GM13977 (cell line): ENCODE measurements around the gene ZNF611.
A peak's percentile ranks its signal among the peaks of the same experiment; 100 is the strongest.
"Not testable (repeated sequence)": the region's sequence is repeated elsewhere in the genome, so short reads cannot be mapped to it uniquely, and the experiment has no call there.

ENCODE experiments used
- DNase-seq: peaks from one replicate; pipeline ENCODE4 v3.0.0; 2012; ENCODE audit warnings: low spot score
- in situ Hi-C: fragments of 300-500 bp; cut with MboI; formaldehyde crosslinking; loops from one replicate; pipeline ENCODE4 v1.12.0; 2022; ENCODE audit warnings: low sequenced_read_pairs, low pct_unique_long_range_greater_than_20kb, mixed read lengths, inconsistent platforms; ENCODE audit not compliant: unreplicated experiment
- TF ChIP-seq, protein P1 (sequence below): IDR thresholded peaks from 2 replicates; pipeline ENCODE4 v1.5.1; 2012; ENCODE audit warnings: mild to moderate bottlenecking, control low read depth; ENCODE audit not compliant: insufficient read depth; ENCODE audit errors: extremely low read depth, missing control alignments

ZNF611 gene

GRCh38 chr19:52742516-52742915 is 7.7 kb upstream of the ZNF611 start:
- DNase-seq, result no peak
- TF ChIP-seq, protein P1, sequence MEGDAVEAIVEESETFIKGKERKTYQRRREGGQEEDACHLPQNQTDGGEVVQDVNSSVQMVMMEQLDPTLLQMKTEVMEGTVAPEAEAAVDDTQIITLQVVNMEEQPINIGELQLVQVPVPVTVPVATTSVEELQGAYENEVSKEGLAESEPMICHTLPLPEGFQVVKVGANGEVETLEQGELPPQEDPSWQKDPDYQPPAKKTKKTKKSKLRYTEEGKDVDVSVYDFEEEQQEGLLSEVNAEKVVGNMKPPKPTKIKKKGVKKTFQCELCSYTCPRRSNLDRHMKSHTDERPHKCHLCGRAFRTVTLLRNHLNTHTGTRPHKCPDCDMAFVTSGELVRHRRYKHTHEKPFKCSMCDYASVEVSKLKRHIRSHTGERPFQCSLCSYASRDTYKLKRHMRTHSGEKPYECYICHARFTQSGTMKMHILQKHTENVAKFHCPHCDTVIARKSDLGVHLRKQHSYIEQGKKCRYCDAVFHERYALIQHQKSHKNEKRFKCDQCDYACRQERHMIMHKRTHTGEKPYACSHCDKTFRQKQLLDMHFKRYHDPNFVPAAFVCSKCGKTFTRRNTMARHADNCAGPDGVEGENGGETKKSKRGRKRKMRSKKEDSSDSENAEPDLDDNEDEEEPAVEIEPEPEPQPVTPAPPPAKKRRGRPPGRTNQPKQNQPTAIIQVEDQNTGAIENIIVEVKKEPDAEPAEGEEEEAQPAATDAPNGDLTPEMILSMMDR, result no peak
- in situ Hi-C loops, result no loop called here

GRCh38 chr19:52741951-52742485 is 7.2 kb upstream of the ZNF611 start:
- in situ Hi-C loops, result no loop called here
- TF ChIP-seq, protein P1, result no peak

GRCh38 chr19:52741371-52741770 is 6.5 kb upstream of the ZNF611 start:
- in situ Hi-C loops, DNase-seq: not testable (repeated sequence)

More at GRCh38 chr19:52741951-52742485, 7.2 kb upstream of the ZNF611 start:
- DNase-seq, result no peak

- no peak for DNase-seq
- in situ Hi-C loops, result no loop called here
- TF ChIP-seq, protein P1, result no peak
These were observed 4.7 kb upstream of the ZNF611 start for GRCh38 chr19:52739576-52739975.

GRCh38 chr19:52735734-52736133 is 890 bp upstream of the ZNF611 start:
- TF ChIP-seq, protein P1, result no peak
- no peak for DNase-seq

DNA sequence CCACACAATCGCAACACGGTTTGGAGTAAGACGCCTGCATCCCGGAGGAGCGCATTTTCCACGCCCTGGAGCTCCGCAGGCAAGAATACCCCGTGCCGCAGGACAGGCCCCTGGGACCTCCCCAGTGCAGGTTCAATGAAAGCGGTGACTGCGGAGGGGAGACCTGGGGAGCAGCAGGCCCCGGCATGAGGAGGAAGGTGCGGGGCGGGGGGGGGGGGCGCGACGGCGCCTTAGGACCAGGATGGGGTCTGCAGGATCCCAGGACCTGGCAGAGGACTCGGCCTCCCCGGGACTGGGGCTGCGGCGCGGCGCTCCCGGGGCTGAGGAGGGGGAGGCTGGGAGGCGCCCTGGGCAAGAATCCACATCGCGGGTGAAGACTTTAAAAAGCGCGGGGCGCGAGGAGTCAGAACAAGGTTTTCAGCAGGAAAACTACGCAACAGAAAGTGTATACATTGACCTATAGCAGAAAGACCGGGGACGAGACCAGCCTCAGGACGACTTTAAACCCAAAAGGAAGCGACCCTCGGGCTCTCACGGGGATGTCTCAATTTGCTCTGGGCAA is 432 bp downstream of the ZNF611 start:
- TF ChIP-seq, protein P1, result no peak
- in situ Hi-C loops, result no loop called here
- peak; percentile 48 for DNase-seq

More at GRCh38 chr19:52735734-52736133, 890 bp upstream of the ZNF611 start:
- in situ Hi-C loops, result no loop called here

DNA sequence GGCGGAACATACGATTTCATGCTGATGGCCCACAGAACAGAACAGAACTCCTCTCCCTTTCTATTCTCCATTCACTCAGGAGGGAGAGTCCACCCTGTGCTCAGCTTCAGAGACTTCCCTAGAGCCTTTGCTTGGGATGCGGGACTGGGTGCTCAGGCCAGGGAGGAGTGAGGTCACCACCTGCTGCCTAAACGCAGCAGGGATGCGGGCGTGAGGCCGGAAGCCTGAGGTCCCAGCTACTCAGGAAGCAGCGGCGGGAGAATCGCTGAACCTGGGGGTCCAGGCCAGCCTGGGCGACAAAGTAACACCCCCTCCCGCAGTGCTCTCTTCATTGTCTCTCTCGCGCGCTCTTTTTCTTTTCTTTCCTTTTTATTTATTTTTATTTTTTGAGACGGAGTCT is 8.8 kb downstream of the ZNF611 start:
- DNase-seq, in situ Hi-C loops: not testable (repeated sequence)
